Activated CD8-positive, alpha-beta memory T cell treated with anti-CD3 and anti-CD28 coated beads, Interleukin-2, amount 50 U/mL, for 1 hour (primary cell): ENCODE results near the gene ZNF618.
"Not testable (repeated sequence)": the region's sequence is repeated elsewhere in the genome, so short reads cannot be mapped to it uniquely, and the experiment has no call there.

ENCODE experiments used
- DNase-seq: peaks from one replicate; pipeline ENCODE4 v3.0.0-alpha.2; 2020; ENCODE audit errors: extremely low read depth

Gene ZNF618

GRCh38 chr9:113988385-113989016 is 112.4 kb downstream of the ZNF618 start:
- no peak for DNase-seq

- DNase-seq, result no peak
Observed at GRCh38 chr9:113989017-113989713, 113.1 kb downstream of the ZNF618 start.

GRCh38 chr9:113989714-113990569 is 113.8 kb downstream of the ZNF618 start:
- no peak for DNase-seq

- no peak for DNase-seq
Observed at GRCh38 chr9:113990570-113990907, 114.4 kb downstream of the ZNF618 start.

GRCh38 chr9:113990975-113991471 is 114.9 kb downstream of the ZNF618 start:
- DNase-seq, result no peak

GRCh38 chr9:113991714-113992113 is 115.6 kb downstream of the ZNF618 start:
- no peak for DNase-seq

- DNase-seq, result no peak
Observed at GRCh38 chr9:113992276-113992951, 116.3 kb downstream of the ZNF618 start.

- no peak for DNase-seq
Observed at GRCh38 chr9:113992994-113993393, 116.9 kb downstream of the ZNF618 start.

- no peak for DNase-seq
Observed at GRCh38 chr9:113993838-113994540, 117.9 kb downstream of the ZNF618 start.

- no peak for DNase-seq
Observed at GRCh38 chr9:113995401-113995800, 119.3 kb downstream of the ZNF618 start.

- DNase-seq, result no peak
Observed at GRCh38 chr9:113995963-113996362, 119.9 kb downstream of the ZNF618 start.

GRCh38 chr9:113996531-113997001 is 120.5 kb downstream of the ZNF618 start:
- no peak for DNase-seq

GRCh38 chr9:113997064-113997463 is 121.0 kb downstream of the ZNF618 start:
- not testable (repeated sequence) for DNase-seq

- no peak for DNase-seq
Observed at GRCh38 chr9:113997610-113998009, 121.5 kb downstream of the ZNF618 start.

- no peak for DNase-seq
Observed at GRCh38 chr9:113998114-113998513, 122.0 kb downstream of the ZNF618 start.

- no peak for DNase-seq
Observed at GRCh38 chr9:113998525-113999255, 122.6 kb downstream of the ZNF618 start.

- DNase-seq, result no peak
Observed at GRCh38 chr9:113999256-114000062, 123.3 kb downstream of the ZNF618 start.

GRCh38 chr9:114000063-114000454 is 124.0 kb downstream of the ZNF618 start:
- DNase-seq, result no peak

- DNase-seq, result no peak
Observed at GRCh38 chr9:114000671-114001409, 124.7 kb downstream of the ZNF618 start.
